BE2C (cell line): ENCODE results near the gene LDLR.

ENCODE experiments used
- DNase-seq: peaks from one replicate; pipeline ENCODE4 v3.0.0-alpha.2; 2020
- H3K27me3 ChIP-seq: fragments of 250-450 bp; sonication (Bioruptor Pico); 2 replicates; pipeline ENCODE4 v1.5.1; 2020; ENCODE audit warnings: mild to moderate bottlenecking
- H3K36me3 ChIP-seq: fragments of 250-450 bp; sonication (Bioruptor Pico); 2 replicates; pipeline ENCODE4 v1.5.1; 2020; ENCODE audit warnings: mild to moderate bottlenecking
- H3K4me1 ChIP-seq: fragments of 250-450 bp; sonication (Bioruptor Pico); 2 replicates; pipeline ENCODE4 v1.5.1; 2020
- H3K4me3 ChIP-seq: 2 replicates; pipeline ENCODE4 v1.5.1; 2011; ENCODE audit warnings: low read depth, low read length
- H3K9me3 ChIP-seq: fragments of 250-450 bp; sonication (Bioruptor Pico); 2 replicates; pipeline ENCODE4 v1.5.1; 2020
- CTCF ChIP-seq: IDR thresholded peaks from 2 replicates; pipeline ENCODE4 v1.5.1; 2012; ENCODE audit warnings: mild to moderate bottlenecking, low read depth, low read length

LDLR gene

GRCh38 chr19:11127905-11128304 lies 38.6 kb downstream of the LDLR start:
- Histone ChIP-seq H3K36me3 (peaks cover 93% of the 10 kb centered on the region), H3K9me3 (no peaks in the 10 kb centered on the region), H3K4me1 (no peaks in the 10 kb centered on the region), H3K4me3 (no peak overlapping the region), H3K27me3 (no peaks in the 10 kb centered on the region)
- DNase-seq = no peak
- TF ChIP-seq CTCF = no peak

- Histone ChIP-seq H3K4me1 (no peaks in the 10 kb centered on the region), H3K27me3 (no peaks in the 10 kb centered on the region), H3K4me3 (no peak overlapping the region), H3K36me3 (peaks cover 69% of the 10 kb centered on the region), H3K9me3 (no peaks in the 10 kb centered on the region)
- peak; percentile 82 for DNase-seq
- TF ChIP-seq CTCF = peak; percentile 88
These were observed 41.7 kb downstream of the LDLR start for GRCh38 chr19:11130824-11131455.

- peaks cover 64% of the 10 kb centered on the region for H3K36me3 ChIP-seq
- H3K27me3 ChIP-seq = no peaks in the 10 kb centered on the region
- DNase-seq = no peak
- H3K4me1 ChIP-seq = no peaks in the 10 kb centered on the region
- no peak for TF ChIP-seq CTCF
- H3K4me3 ChIP-seq = no peak overlapping the region
- no peaks in the 10 kb centered on the region for H3K9me3 ChIP-seq
These were observed 42.2 kb downstream of the LDLR start for GRCh38 chr19:11131471-11131870.

DNA sequence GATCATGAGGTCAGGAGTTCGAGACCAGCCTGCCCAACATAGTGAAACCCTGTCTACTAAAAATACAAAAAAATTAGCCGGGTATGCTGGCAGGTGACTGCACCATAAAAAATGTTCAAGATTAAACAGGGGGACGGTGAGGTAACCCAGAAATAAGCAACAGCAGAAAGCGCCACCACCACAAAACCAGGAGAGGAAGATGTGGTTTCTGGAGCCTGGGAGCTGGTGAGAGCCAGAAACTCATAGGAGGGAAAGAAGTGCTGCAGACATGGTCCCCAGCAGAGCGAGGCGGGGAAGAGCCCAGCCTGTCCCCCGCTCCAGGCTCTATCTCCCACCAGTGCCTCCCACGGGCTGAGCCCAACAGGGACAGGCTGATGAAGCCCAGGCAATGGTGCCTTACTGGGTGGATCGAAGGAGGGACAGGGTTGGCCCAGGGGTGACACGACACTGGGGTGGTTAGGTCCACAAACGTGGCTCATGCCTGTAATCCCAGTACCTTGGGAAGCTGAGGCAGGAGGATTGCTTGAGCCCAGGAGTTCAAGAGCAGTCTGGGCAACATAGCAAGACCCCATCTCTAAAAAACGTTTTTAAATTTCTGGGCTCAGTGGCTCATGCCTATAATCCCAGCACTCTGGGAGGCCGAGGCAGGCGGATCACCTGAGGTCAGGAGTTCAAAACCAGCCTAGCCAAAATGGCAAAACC lies 47.3 kb downstream of the LDLR start:
- Histone ChIP-seq H3K27me3 (no peaks in the 10 kb centered on the region), H3K4me3 (no peak overlapping the region), H3K4me1 (peaks cover 9% of the 10 kb centered on the region; the same call in 1 of the 2 replicates), H3K9me3 (no peaks in the 10 kb centered on the region), H3K36me3 (peaks cover 17% of the 10 kb centered on the region)
- no peak for DNase-seq
- TF ChIP-seq CTCF = no peak

DNA sequence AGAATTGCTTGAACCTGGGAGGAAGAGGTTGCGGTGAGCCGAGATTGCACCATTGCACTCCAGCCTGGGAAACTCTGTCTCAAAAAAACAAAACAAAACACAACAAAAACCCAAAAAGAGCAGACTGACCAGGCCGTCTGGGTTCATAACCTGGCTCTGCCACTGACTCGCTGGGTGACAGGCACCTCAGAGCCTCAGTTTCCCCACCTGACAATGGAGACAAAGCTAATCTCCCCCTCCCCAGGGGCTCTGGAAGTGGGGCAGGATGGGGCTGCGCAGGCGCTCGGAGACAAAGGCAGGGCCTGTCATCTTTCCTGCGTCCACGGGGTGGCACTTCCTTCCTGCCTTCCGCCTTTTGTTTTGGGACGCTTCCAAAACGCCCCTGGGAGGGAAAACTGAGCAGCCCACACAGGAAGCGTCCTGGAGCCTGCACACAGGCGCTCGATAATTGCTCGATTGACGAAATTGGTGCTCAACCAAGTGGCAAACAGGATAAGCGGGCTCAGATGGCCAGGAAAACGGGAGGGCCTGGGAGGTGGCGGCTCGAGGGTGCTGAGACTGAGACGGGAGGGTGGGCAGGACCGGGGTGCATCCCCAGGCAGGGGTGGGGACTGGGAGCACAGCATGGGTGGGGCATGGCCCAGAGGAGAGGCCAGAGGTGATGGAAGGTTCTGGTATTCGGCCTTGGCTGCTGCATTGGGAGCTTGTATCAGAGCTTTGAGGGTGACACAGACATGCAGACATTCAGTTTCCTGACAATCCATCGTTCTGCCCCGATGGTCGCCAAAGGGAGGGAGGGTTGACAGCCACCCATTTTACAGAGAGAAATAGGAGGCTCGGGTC lies 48.5 kb downstream of the LDLR start:
- H3K4me1 ChIP-seq = peaks cover 17% of the 10 kb centered on the region
- H3K9me3 ChIP-seq = no peaks in the 10 kb centered on the region
- DNase-seq = peak; percentile 93

More for the DNA sequence above, 48.5 kb downstream of the LDLR start:
- peak overlapping the region; percentile 26 for H3K4me3 ChIP-seq
- peak; percentile 85 for TF ChIP-seq CTCF
- peaks cover 5% of the 10 kb centered on the region for H3K36me3 ChIP-seq
- H3K27me3 ChIP-seq = no peaks in the 10 kb centered on the region
